Ovary (tissue), 3 donors: ENCODE results near the gene PAFAH1B1.

Experiments used
- CTCF ChIP-seq, 3 donors: fragments of 450-650 bp in 2 of 3; fragments of 200-600 bp in 1 of 3; IDR thresholded peaks; one replicate each; pipeline versions ENCODE4 v1.5.1 to v1.8.0; 2016 to 2022; ENCODE audit warnings: antibody characterized with exemption in 3 of 3, mild to moderate bottlenecking in 1 of 3
- EP300 ChIP-seq: sonication (generic); formaldehyde crosslinking; IDR thresholded peaks from one replicate; pipeline ENCODE4 v1.6.1; 2017; ENCODE audit warnings: antibody characterized with exemption
- POLR2A ChIP-seq: fragments of 450-650 bp; IDR thresholded peaks from one replicate; pipeline ENCODE4 v1.6.1; 2017; ENCODE audit warnings: antibody characterized with exemption, mild to moderate bottlenecking, moderate library complexity
- donor health status: DM: no; HTN: no; CAD: no.

- TF ChIP-seq CTCF (IDR thresholded peaks at IDR 0.05) (no peak), EP300 (no peak), POLR2A (no peak)
These were observed 119.0 kb downstream of the PAFAH1B1 start for GRCh38 chr17:2712300-2713043.
